ENCODE data around the gene LPO. TPM values are rescaled to one million over a fixed set of nuclear protein-coding genes. Genes with fewer than 3 reads are reported as not detected.

Gene LPO
- total RNA-seq, 2 donors from 2014 or later: not detected

DNA sequence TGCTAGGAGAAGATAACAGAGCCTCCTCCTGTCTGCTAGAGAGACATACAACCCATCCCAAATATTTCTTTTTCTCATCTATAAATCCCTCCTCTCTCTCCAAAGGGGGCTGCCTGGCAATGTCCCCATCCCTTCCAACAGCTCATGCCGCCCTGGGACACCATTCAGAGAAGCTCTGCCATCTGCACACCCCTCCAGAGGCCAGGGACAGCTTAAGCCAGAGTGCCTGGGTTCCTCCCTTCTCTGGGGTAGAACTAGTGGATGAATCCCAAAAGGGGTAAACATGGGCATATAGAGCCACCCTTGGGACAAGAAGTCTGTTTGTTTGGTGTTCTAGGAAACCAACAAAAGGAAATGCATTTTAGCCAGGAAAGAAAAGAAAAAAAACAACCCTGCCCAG is 2.6 kb upstream of the LPO start:
- H3K4me1 ChIP-seq: no peaks in the 10 kb centered on the region
- no peak overlapping the region for H3K4me3 ChIP-seq
- no peak overlapping the region for H3K9ac ChIP-seq (ENCODE audit: low read depth in 2 of 2, low read length in 2 of 2)
- no peaks in the 10 kb centered on the region for H3K9me3 ChIP-seq
- intact Hi-C loops (cut with DNase I): no loop called here
- H3K27ac ChIP-seq: no peak overlapping the region
- TF ChIP-seq, protein P1, sequence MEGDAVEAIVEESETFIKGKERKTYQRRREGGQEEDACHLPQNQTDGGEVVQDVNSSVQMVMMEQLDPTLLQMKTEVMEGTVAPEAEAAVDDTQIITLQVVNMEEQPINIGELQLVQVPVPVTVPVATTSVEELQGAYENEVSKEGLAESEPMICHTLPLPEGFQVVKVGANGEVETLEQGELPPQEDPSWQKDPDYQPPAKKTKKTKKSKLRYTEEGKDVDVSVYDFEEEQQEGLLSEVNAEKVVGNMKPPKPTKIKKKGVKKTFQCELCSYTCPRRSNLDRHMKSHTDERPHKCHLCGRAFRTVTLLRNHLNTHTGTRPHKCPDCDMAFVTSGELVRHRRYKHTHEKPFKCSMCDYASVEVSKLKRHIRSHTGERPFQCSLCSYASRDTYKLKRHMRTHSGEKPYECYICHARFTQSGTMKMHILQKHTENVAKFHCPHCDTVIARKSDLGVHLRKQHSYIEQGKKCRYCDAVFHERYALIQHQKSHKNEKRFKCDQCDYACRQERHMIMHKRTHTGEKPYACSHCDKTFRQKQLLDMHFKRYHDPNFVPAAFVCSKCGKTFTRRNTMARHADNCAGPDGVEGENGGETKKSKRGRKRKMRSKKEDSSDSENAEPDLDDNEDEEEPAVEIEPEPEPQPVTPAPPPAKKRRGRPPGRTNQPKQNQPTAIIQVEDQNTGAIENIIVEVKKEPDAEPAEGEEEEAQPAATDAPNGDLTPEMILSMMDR (IDR thresholded peaks at IDR 0.05): no peak
- no peaks in the 10 kb centered on the region for H3K36me3 ChIP-seq
- DNase-seq: no peak
- H3K27me3 ChIP-seq: no peaks in the 10 kb centered on the region

GRCh38 chr17:58236394-58236793 is 2.0 kb upstream of the LPO start:
- TF ChIP-seq, protein P1 (IDR thresholded peaks at IDR 0.05): no peak
- Histone ChIP-seq H3K27me3 (no peaks in the 10 kb centered on the region), H3K27ac (no peak overlapping the region), H3K4me3 (no peak overlapping the region), H3K9ac (ENCODE audit: low read depth in 2 of 2, low read length in 2 of 2) (no peak overlapping the region), H3K4me1 (no peaks in the 10 kb centered on the region), H3K36me3 (no peaks in the 10 kb centered on the region), H3K9me3 (no peaks in the 10 kb centered on the region)
- intact Hi-C loops (cut with DNase I): no loop called here
- DNase-seq: no peak

DNA sequence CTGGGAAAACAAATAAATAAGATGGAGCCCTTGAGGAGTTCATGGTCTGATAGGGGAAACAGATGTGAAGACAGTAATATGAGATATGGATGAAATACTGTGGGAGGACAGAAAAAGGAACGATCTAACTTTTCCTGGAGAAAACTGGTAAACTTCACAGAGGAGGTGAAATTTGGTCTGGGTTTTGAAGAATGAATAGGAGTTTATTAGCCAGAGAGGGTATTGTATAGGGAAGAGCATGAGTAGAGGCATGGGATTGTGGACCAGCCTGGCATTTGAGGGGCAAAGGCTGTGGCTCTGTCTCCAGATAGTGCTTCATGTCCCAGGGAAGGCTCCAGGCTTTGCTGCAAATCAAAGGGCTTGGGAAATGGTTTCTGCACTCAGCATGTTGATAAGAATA is 1.6 kb downstream of the LPO start:
- DNase-seq: no peak
- Histone ChIP-seq H3K9ac (ENCODE audit: low read depth in 2 of 2, low read length in 2 of 2) (no peak overlapping the region), H3K4me3 (no peak overlapping the region), H3K4me1 (no peaks in the 10 kb centered on the region), H3K27ac (no peak overlapping the region), H3K27me3 (no peaks in the 10 kb centered on the region), H3K36me3 (no peaks in the 10 kb centered on the region), H3K9me3 (no peaks in the 10 kb centered on the region)
- TF ChIP-seq, protein P1 (IDR thresholded peaks at IDR 0.05): no peak
- intact Hi-C loops (cut with DNase I): no loop called here

GRCh38 chr17:58242171-58242784 is 3.9 kb downstream of the LPO start:
- Histone ChIP-seq H3K27me3 (no peaks in the 10 kb centered on the region), H3K4me3 (no peak overlapping the region), H3K9ac (ENCODE audit: low read depth in 2 of 2, low read length in 2 of 2) (no peak overlapping the region), H3K4me1 (no peaks in the 10 kb centered on the region), H3K36me3 (no peaks in the 10 kb centered on the region), H3K27ac (no peak overlapping the region), H3K9me3 (no peaks in the 10 kb centered on the region)
- intact Hi-C loops (cut with DNase I): no loop called here
- no peak for DNase-seq
- TF ChIP-seq, protein P1 (IDR thresholded peaks at IDR 0.05): no peak

DNA sequence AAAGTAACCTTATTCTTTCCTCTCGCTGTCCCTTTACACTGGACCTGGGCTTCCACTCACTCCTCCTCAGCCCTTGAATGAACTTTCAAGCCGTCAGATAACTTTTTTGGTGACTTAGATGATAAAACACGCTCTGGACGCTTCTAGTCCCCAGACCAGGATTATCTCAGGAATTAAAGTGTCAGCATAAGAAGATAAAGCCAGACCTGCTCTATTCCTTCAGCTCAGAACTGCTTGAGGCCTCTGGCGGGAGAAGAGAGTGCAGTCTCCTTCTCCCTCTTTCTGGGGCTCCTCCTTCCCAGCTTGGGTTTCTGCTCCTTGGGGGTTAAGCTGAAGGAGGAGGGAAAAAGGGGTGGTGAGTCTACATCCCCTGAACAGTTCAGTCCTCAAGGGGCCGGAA is 6.6 kb downstream of the LPO start:
- H3K9me3 ChIP-seq: no peaks in the 10 kb centered on the region
- TF ChIP-seq, protein P1 (IDR thresholded peaks at IDR 0.05): no peak
- H3K27me3 ChIP-seq: no peaks in the 10 kb centered on the region
- DNase-seq: no peak
- H3K9ac ChIP-seq (ENCODE audit: low read depth in 2 of 2, low read length in 2 of 2): no peak overlapping the region
- peaks cover 7% of the 10 kb centered on the region for H3K4me1 ChIP-seq
- H3K27ac ChIP-seq: no peak overlapping the region
- intact Hi-C loops (cut with DNase I): no loop called here
- H3K36me3 ChIP-seq: no peaks in the 10 kb centered on the region
- H3K4me3 ChIP-seq: no peak overlapping the region

All from colonic mucosa (tissue), 4 donors.